ENCODE results near the gene CCDC149.

DNA sequence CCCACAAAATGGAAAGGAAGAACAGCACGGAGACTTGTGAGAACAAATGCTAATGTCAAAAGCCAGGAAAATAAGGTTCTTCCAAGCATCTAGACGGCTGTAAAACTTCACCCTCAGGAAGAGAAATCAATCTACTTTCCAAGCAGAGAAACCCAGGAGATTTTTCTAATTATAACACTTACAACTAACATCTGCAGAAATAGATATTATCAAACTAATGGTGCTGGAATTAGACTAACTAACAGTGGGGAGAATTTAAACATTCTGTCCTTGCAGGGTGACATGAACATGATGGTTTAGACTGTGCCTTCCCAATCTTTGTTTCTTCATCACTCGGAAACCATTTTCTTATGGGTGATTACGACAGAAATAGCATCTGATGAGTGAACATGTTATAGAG lies 77.1 kb downstream of the CCDC149 start:
- TF ChIP-seq, protein P1, sequence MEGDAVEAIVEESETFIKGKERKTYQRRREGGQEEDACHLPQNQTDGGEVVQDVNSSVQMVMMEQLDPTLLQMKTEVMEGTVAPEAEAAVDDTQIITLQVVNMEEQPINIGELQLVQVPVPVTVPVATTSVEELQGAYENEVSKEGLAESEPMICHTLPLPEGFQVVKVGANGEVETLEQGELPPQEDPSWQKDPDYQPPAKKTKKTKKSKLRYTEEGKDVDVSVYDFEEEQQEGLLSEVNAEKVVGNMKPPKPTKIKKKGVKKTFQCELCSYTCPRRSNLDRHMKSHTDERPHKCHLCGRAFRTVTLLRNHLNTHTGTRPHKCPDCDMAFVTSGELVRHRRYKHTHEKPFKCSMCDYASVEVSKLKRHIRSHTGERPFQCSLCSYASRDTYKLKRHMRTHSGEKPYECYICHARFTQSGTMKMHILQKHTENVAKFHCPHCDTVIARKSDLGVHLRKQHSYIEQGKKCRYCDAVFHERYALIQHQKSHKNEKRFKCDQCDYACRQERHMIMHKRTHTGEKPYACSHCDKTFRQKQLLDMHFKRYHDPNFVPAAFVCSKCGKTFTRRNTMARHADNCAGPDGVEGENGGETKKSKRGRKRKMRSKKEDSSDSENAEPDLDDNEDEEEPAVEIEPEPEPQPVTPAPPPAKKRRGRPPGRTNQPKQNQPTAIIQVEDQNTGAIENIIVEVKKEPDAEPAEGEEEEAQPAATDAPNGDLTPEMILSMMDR (IDR thresholded peaks at IDR 0.05), result no peak
- TF ChIP-seq EZH2 (IDR thresholded peaks at IDR 0.05; ENCODE audit: borderline replicate concordance, insufficient read depth, low read depth, low read length, poor library complexity, severe bottlenecking), result no peak
